ENCODE data around the gene CERKL.

CERKL gene

DNA sequence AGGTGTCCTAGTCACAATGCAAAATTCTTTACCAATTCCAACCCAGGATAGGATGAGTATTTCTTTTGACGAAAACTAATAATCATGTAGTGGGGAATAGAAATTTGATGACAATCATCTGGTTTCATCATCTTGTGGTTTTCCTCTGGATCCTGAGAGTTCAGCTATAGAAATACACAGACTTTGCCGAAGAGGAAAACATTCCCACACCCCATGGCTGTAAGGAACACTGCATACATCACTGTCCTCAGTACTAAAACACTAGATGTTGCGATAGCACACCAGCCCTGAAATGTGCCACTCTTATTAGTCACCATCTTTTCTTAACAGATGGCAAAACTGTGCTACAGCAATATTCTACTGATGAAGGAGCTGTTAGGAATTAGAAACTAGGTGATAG, 29.4 kb downstream of the CERKL start:
- no peak for DNase-seq (ENCODE audit: low read depth in 1 of 2, low spot score in 1 of 2)

DNA sequence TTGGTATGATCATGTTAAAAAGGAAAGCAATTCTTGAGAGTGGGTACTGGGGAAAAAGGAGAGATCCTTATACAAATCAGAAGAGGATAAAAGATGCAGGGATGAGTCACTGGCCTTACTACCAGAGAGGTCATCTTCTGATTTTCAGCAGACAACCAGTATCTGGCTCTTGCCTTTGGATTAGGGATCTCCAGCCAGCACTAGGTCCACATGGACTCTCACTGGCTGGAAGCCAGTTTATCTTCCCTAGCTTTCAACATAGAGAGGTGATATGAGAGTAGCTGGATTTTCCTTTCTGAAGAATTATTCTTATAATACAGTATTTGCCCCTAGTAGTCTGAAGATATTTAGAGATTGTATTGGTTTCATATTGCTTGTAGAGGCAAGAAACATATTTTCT, 30.2 kb downstream of the CERKL start:
- DNase-seq (ENCODE audit: low read depth in 1 of 2, low spot score in 1 of 2) = no peak

DNA sequence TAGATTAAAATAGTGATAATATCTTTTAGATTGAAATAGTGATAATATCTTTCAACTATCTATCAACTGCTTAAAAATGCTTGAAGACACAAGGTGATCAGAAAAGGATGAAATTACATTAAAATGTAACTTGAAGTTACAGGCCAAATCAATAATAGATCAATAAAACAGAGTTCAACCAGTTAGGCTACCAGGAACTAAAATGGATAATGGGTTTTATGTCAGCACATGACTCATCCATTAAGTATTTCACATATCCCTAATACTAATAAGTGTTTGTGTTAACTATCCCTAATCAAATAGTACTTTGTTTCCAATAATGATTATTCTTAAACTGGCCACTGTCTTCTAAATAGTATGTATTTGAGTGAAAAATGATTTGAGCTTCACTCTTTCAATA, 33.7 kb downstream of the CERKL start:
- no peak for DNase-seq (ENCODE audit: low read depth in 1 of 2, low spot score in 1 of 2)

DNA sequence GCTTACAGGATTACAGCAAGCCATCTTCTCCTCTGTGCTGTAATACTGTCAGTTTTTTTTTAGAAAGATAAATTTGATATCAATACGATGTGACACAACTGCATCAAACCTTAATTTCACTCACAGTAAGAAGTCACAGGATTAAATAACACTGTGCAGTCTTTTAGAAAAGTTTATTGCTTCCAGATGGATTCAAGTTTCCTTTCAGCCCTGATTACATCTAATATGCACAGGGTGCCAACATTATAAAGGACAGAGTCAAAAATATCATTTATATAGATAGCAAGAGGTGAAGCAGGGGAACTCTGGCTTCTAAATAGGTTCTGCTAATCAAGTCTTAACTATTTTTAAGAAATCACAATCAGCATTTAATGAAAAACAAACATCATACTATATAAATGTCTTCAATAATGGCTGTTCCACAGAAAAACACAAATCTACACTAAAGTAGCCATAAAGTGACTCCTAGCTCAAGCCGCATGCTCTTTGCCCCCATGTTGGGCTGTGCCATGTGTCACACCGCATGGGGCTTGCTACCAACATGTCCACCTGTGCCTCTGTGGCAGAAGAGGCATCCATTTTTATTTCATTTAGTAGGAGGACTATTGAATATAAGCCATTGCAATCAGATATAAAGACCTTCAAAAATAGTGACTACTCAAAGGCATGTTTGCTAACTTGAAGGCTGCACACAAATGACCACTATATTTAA, 35.0 kb downstream of the CERKL start:
- no peak for DNase-seq (ENCODE audit: low read depth in 1 of 2, low spot score in 1 of 2)

DNA sequence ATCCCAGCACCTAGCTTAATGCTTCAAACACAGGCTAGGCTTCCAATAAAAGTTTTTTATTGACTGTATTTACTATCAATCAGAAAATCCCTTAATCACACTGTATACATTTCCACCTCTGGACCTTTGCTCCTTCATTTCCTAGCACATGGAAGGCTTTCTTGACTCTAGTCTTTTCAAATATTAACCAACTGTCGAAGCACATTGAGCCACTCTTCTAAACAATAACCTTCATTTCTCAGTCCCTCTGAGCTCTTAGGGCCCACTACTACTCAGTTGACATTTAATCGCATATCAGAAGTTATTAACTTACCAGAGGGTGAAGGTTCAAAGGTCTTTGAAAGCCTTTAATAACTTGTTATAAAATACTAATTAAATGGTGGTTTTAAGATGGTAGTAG, 37.4 kb downstream of the CERKL start:
- no peak for DNase-seq (ENCODE audit: low read depth in 1 of 2, low spot score in 1 of 2)

DNA sequence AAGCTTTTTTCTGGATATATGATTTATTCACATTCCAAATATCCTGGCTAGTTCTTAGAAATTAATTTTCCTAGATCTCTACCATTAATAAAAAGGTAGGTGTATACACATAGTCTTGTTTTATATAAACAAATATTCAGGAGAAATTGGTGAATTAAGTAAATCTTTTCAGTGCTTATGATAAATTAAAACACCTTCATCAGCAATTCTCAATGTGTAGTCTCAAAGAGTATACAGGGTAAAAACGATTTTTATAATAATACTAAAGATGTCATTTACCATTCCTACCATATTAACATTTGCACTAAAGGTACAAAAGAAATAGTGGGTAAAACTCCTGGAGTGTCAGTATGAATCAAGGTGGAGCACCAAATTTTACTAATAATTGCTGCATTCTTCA, 40.2 kb downstream of the CERKL start:
- DNase-seq (ENCODE audit: low read depth in 1 of 2, low spot score in 1 of 2) = no peak

DNA sequence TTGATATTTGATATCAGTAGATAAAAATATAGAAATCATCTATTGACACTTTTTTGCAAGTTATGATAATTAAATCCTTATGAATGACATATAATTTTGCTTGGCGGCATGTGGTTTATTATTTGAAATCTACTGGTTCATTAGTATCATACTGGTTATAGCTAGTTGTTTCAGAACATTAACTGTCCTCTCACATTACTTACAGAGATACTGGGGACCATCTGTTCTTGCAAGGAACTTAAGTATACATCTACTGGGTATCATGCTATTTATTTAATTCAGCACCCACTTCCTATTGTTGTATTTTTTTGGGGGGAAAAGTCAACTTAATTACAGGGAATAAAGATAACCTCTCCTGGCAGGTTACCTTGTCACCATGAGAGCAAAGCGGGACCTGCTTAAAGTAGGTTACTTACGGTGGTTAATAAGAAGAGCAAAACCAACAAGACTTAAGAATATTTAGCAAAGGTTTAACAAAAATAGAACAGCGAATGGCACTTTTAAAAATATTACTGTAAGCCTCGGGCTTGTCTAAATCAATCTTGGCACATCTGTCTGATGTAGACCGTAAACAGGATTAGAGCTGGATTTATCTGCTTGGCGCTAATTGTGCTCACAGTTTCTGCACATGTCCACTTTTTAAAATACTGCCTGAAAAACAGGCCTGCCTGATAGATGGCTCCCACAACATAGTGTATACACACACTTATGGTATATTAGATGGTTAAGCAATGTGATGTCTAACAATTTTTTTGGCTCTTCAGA, 41.8 kb downstream of the CERKL start:
- no peak for DNase-seq (ENCODE audit: low read depth in 1 of 2, low spot score in 1 of 2)

DNA sequence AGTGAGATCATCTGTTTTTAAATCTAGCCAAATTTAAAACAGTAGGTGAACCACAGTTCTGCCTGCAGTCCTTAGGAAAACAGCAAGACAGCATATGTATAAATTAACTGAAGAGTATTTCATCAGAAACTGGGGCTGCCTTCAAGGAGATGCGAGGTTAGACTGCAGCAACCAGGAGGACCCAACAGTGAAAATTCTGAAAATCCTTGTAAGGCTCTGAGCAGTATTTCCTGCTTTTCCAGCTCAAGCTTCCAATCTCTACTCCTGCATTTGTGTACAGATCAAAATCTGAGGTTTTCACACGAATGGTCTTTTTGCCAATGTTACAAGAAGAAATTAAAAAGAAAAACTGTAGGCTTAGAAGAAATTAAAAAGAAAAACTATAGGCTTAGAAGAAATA, 43.7 kb downstream of the CERKL start:
- DNase-seq (ENCODE audit: low read depth in 1 of 2, low spot score in 1 of 2) = no peak

DNA sequence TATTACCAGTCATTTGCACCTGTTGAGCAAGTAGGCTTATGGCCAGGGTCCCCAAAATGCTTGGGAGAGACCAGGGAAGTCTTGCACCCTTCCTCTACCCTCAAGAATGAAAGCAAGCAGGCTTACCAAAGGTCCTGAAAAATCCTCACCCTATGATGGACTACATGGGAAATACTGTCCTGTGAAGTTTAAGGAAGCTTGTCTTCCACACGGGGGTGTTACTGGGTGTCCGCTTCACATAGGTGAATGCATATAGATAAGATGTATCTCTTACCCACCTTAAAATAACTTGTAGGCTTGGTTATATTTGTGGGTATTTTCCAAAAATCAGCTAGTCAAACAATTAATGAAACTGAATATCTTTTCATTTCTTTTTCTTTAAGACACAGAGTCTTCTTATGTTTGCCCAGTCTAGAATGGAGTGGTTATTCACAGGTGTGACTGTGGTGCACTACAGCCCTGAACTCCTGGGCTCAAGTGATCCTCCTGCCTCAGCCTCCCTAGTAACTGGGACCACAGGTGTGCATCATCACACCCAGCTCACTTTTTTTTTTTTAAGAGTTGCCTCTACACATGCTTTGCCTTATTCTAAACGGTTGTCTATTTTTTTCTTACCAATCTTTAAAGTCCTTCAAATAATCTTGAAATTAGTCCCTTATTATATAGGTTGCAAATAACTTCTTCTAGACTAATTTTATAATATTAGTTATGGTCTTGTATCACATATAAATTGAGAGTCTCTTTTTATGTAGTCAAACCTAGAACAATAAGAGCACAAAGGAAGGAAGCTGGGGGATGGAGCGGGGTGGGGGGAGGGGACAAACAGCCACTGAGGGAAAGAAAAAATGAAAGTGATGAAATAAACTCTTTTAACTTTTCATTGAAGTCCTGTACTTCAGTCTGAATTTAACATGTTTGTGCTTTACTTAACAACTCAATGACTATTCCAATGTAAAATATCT, 49.0 kb downstream of the CERKL start:
- DNase-seq (ENCODE audit: low read depth in 1 of 2, low spot score in 1 of 2) = no peak

DNA sequence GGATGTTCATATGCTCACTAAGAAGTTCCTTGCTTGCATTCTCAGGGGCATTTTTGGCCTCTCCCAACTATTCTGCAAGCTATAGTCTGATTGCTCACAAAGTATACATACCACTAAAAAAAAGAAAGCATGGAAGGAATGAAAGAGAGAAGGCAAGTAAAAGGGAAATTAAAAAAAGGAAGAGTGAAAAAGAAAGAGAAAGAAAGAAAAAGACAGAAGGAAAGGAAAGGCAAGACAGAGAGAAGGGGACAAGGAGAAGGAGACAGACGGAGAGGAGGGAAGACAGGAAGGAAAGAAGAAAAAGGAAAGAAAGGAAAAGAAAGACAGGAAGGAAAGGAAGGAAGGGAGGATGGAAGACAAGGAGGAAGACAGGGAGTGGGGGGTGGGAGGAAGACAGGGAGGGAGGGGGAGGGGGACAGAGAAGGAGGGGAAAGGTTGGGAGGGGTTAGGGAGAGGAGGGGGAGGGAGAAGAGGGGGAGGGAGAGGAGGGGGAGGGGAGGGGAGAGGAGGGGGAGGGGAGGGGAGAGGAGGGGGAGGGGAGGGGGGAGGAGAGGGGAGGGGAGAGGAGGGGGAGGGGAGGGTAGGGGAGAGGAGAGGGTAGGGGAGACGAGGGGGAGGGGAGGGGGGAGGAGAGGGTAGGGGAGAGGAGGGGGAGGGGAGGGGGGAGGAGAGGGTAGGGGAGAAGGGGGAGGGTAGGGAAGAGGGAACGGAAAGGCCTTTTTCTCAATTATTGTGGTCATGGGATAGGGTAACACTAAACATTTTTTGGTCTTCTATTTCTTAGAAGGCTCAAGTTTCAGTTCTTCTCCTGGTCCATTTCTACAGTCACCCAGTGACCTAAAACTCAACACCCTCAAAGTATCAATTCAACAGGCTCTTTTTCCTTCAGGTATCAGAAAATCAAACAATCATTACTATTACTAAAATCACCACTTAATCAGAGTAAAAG, 50.7 kb downstream of the CERKL start:
- DNase-seq (ENCODE audit: low read depth in 1 of 2, low spot score in 1 of 2) = no peak

DNA sequence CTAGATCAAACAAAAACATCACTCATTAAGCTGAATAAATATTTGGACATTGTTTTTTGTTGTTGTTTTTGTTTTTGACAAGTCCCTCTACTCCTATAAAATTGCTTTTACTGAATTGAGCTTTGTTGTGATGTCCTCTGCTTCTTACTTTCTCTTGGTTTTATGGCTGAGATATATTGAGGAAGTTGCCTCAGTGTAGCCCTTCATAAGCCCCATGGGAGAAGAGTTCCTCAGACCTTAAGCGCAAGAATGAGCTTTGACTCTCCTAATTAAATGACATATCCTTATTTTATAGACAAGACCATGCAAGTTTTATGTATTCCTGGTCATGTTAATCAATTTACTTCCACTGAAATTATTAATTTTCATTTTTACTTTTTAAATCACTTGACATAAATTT, 54.9 kb downstream of the CERKL start:
- no peak for DNase-seq (ENCODE audit: low read depth in 1 of 2, low spot score in 1 of 2)

DNA sequence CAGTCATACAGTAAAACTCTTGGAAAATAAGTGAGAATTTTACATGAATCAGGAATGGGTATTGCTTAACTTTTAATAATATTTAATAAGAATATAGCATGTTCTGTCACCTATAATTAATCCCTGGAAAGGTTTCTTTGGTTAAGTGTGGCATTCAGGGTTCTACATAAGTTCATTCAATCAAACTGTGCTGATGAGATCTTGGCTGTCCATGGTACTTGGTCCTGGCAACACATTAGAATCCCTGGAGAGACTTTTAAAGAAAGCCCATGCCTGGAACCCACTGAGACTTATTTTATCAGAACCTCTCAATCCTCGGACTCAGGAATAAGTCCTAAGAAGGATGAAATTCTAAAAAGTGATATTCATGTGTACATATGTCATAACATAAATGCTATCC, 60.3 kb downstream of the CERKL start:
- no peak for DNase-seq (ENCODE audit: low read depth in 1 of 2, low spot score in 1 of 2)

DNA sequence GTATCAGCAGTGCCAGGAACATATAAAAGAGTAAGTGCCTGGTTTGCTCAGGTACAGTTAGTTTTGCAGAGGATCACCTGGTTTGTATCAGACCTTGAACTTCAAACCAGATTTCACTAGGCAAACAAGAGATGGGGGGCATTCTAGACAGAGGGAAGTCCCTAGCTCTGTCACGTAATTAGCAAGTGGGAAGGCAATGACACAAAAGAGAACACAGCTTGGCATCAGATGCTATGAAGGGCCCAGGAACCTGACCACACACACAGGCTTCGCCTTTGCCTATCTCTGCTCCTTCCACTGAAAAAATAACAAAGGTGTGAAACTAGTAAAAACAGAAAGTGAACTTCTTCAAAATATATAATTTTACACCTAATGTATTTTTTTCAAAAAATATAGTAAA, 62.6 kb downstream of the CERKL start:
- DNase-seq (ENCODE audit: low read depth in 1 of 2, low spot score in 1 of 2) = no peak

DNA sequence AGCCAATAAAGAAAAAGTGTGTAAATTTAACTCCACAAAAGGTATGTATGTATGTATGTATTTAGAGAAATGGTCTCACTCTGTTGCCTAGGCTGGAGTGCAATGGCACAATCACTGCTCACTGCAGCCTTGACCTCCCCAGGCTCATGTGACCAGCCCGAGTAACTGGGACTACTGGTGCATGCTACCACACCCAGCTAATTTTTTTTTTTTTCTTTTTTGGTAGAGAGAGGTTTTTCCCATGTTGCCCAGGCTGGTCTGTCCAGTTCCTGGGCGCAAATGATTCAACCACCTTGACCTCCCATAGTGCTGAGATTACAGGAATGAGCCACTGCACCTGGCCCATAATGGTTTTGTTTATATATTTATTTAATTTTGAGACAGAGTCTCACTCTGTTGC, 67.1 kb downstream of the CERKL start:
- no peak for DNase-seq (ENCODE audit: low read depth in 1 of 2, low spot score in 1 of 2)

DNA sequence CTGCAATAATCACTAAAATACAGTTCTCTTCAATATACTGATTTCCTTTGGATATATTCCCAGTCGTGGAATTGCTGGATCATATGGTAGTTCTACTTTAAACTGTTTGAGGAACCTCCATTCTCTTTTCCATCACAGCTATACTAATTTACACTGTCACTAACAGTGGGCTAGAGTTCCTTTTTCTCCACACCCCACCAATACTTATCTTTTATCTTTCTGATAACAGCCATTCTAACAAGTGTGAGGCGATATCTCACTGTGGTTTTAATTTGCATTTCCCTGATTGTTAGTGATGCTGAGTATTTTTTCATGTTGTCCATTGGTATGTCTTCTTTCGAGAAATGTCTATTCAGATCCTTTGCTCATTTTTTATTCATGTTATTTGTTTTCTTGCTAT, 68.4 kb downstream of the CERKL start:
- DNase-seq (ENCODE audit: low read depth in 1 of 2, low spot score in 1 of 2) = no peak

DNA sequence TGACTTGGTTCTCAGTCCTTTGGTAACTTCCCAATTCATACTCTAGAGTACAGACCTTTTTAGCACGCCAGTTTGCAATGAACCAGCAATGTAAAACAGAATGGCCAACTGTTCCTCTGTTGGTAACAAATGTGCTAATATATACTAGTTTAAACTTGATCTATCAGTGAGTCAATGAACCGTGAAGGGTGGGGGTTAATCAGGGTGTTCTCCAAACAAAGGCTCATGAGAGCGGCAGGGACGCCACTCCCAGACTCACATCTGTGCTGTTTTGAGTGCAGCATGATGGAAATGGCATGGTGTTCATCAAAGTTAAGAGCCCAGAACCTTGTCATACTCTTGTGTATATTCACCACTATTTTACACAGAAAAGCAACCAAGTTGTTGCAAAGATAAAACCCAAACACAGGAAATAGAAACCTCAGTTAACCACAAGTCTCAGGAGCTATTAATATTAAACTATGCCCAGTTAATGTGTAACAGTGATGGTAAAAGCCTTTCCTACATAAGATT, 70.3 kb downstream of the CERKL start:
- DNase-seq (ENCODE audit: low read depth in 1 of 2, low spot score in 1 of 2) = no peak

DNA sequence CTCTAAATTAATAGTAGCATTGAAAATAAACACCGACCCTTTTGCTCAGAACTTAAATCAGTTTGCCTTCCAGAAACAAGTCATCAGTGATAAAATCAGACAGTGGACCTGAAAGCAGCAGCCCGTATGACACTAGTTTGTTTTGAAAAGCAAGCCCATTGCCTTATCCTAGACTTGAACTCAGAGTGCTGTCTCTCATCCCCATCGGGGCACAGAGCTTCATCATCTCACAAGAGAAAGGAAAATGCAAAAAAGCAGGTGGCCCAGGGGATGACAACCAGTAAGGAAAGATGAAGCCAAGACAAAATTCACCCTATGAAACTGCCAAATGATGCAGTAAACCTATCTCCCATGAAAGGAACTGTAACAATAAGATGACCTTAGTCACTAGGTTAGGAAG, 71.2 kb downstream of the CERKL start:
- DNase-seq (ENCODE audit: low read depth in 1 of 2, low spot score in 1 of 2) = no peak

DNA sequence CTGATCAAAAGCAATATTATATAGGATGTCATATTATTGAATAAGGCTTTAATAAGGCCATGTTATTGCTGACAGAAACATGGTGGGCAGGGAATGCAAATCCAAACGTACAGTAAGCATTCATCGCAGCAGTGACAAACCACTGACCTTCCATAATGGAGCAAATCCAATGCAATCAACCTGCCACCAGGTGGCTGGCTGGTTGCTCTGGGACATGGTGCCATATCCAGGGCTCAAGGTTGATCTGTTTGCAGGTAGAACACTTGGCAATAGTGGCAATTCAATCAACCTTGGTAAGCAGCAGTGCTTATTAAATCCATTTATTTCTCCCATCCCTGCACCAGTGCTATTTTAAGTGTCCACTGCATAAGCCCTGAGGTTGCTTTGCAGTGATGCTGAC, 75.4 kb downstream of the CERKL start:
- no peak for DNase-seq (ENCODE audit: low read depth in 1 of 2, low spot score in 1 of 2)

DNA sequence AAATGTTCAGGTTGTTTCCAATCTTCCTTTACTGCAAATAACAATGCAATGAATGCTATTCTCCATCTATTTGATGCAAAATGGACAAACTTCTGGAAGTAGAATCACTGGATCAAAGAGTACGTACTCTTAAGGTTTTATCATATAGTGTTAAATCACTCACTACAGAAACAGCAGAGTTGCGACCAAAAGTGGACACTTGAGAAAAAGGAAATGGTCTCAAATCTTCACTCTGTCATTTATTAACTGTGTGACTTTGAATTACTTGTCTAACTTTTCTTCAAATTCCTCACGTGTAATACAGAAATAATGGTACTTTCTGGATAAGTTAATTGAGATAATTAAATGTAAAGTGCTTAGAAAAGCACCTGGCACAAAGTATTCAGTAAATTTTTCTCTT, 78.1 kb downstream of the CERKL start:
- no peak for DNase-seq (ENCODE audit: low read depth in 1 of 2, low spot score in 1 of 2)

DNA sequence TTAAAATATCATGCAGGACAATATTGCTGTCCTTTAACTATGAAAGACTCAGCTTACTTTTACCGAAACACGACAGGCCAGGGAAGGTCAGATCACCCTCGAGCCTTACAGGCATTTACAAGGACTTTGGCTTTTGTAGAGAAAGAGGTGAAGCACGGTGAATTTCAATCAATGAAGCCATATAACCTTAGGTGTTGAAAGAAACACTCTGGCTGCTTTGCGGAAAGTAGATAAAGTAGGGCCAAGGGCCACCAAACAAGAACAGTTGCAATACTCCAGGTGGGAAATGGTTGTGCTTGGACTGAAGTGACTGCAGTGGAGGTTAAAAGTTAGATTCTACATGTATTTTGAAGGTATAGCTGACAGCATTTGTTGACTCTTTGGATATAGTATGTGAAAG, 80.5 kb downstream of the CERKL start:
- DNase-seq (ENCODE audit: low read depth in 1 of 2, low spot score in 1 of 2) = no peak

DNA sequence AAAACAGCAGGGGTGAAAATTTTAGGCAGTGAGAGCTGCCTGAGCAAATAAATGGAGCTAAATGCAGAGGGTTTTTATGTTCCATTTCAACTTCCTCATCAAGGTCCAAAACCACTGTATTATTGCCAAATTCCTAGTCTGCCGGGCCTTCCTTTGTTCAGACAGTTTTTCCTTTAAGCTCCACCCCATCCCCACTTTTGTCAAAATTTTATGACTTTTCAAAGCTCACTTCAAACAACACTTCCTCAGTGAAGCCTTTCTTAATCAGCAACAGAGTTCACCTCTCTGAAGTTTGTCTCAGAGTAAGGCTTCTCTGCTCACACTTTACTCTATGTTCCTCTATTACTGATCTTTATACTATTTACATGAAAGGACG, 81.3 kb downstream of the CERKL start:
- DNase-seq (ENCODE audit: low read depth in 1 of 2, low spot score in 1 of 2) = no peak
